Muscle of leg (tissue), 11 donors: ENCODE results near the gene PPP4R4. TPM values are rescaled to one million over a fixed set of nuclear protein-coding genes. Genes with fewer than 3 reads are reported as not detected.
"Not testable (repeated sequence)": the region's sequence is repeated elsewhere in the genome, so short reads cannot be mapped to it uniquely, and the experiment has no call there.

Source experiments
- DNase-seq: peaks from one replicate; pipeline ENCODE4 v3.0.0; 2013
- H3K27ac ChIP-seq: one replicate; pipeline ENCODE4 v1.5.1; 2013; ENCODE audit warnings: mild to moderate bottlenecking, low read length, control low read depth
- H3K27me3 ChIP-seq: one replicate; pipeline ENCODE4 v1.6.1; 2013; ENCODE audit warnings: low read length; ENCODE audit not compliant: control insufficient read depth, insufficient read depth
- H3K36me3 ChIP-seq: one replicate; pipeline ENCODE4 v1.6.1; 2013; ENCODE audit warnings: low read length; ENCODE audit not compliant: control insufficient read depth, insufficient read depth
- H3K4me1 ChIP-seq: one replicate; pipeline ENCODE4 v1.6.1; 2013; ENCODE audit warnings: low read length; ENCODE audit not compliant: control insufficient read depth, insufficient read depth
- H3K4me3 ChIP-seq: one replicate; pipeline ENCODE4 v1.5.1; 2013; ENCODE audit warnings: low read length, control low read depth
- H3K9me3 ChIP-seq: replicated peaks from 2 replicates; pipeline ENCODE4 v1.6.1; 2013; ENCODE audit warnings: low read depth, low read length; ENCODE audit not compliant: control insufficient read depth
- WGBS: methylation state at CpG from one replicate; pipeline ENCODE4 v1.1.5; 2013; ENCODE audit warnings: missing lambda C conversion rate; ENCODE audit not compliant: insufficient coverage; 5-methylcytosine and 5-hydroxymethylcytosine counted together
- polyA plus RNA-seq, 8 donors: library from polyadenylated mRNA; unstranded; fragments of 120-200 nt; gene quantifications; one replicate each; pipeline versions ENCODE4 v1.2.1 to v1.2.3, GENCODE V29; 2013; ENCODE audit warnings: inconsistent platforms in 1 of 8, low replicate concordance in 1 of 8; ENCODE audit not compliant: insufficient read length in 8 of 8, insufficient read depth in 1 of 8
- total RNA-seq: library from RNA; stranded (reverse); fragments of 120-200 nt; gene quantifications from one replicate; pipeline ENCODE4 v1.2.4, GENCODE V29; 2013

The PPP4R4 gene
- total and polyA plus RNA-seq, 9 donors: 0.08 to 0.16 (median 0.09) TPM

DNA sequence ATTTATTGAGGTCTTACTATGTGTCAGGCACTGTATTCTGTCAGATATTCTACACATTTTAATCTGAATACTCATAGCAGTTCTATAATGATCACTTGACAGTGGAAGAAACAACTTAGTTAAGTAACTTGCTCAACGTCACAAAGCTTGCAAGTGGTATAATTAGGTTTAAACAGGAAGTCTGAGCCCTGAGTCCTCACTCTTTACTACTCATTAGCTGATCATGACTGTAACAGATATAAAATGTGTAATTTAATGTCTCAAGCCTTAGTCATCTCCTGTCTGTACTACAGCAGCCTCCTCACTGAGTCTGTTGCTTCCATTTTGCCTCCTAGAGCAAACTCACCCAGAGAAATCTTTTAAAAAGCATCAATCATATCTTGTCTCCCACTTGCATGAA, 38.9 kb downstream of the PPP4R4 start:
- Histone ChIP-seq H3K27me3 (no peaks in the 10 kb centered on the region), H3K27ac (no peak overlapping the region), H3K36me3 (no peaks in the 10 kb centered on the region), H3K9me3 (no peaks in the 10 kb centered on the region), H3K4me1 (no peaks in the 10 kb centered on the region), H3K4me3 (no peak overlapping the region)
- no peak for DNase-seq
- WGBS: no CpG with 5 or more reads among the region's 1 CpG

- no peaks in the 10 kb centered on the region for H3K9me3 ChIP-seq
- DNase-seq: no peak
- no peak overlapping the region for H3K27ac ChIP-seq
- no peaks in the 10 kb centered on the region for H3K4me1 ChIP-seq
- H3K4me3 ChIP-seq: no peak overlapping the region
- WGBS: 43% methylated on average over 1 of the region's 2 CpGs
- no peaks in the 10 kb centered on the region for H3K27me3 ChIP-seq
- no peaks in the 10 kb centered on the region for H3K36me3 ChIP-seq
Measured at GRCh38 chr14:94213741-94214140, 39.6 kb downstream of the PPP4R4 start.

GRCh38 chr14:94217116-94217515, 43.0 kb downstream of the PPP4R4 start:
- Histone ChIP-seq H3K27ac (no peak overlapping the region), H3K27me3 (no peaks in the 10 kb centered on the region), H3K4me1 (no peaks in the 10 kb centered on the region), H3K4me3 (no peak overlapping the region), H3K9me3 (no peaks in the 10 kb centered on the region), H3K36me3 (no peaks in the 10 kb centered on the region)
- 64% methylated on average over 2 of the region's 2 CpGs for WGBS
- DNase-seq: no peak

- H3K27me3 ChIP-seq, H3K9me3 ChIP-seq, H3K4me3 ChIP-seq, H3K27ac ChIP-seq, H3K4me1 ChIP-seq, DNase-seq, H3K36me3 ChIP-seq: not testable (repeated sequence)
- 84% methylated on average over 14 of the region's 47 CpGs for WGBS
Measured at GRCh38 chr14:94218198-94218886, 44.2 kb downstream of the PPP4R4 start.

- Histone ChIP-seq H3K36me3 (no peaks in the 10 kb centered on the region), H3K4me1 (no peaks in the 10 kb centered on the region), H3K27ac (no peak overlapping the region), H3K9me3 (no peaks in the 10 kb centered on the region), H3K4me3 (no peak overlapping the region), H3K27me3 (no peaks in the 10 kb centered on the region)
- no peak for DNase-seq
- 20% methylated on average over 1 of the region's 2 CpGs for WGBS
Measured at GRCh38 chr14:94224040-94224439, 49.9 kb downstream of the PPP4R4 start.

DNA sequence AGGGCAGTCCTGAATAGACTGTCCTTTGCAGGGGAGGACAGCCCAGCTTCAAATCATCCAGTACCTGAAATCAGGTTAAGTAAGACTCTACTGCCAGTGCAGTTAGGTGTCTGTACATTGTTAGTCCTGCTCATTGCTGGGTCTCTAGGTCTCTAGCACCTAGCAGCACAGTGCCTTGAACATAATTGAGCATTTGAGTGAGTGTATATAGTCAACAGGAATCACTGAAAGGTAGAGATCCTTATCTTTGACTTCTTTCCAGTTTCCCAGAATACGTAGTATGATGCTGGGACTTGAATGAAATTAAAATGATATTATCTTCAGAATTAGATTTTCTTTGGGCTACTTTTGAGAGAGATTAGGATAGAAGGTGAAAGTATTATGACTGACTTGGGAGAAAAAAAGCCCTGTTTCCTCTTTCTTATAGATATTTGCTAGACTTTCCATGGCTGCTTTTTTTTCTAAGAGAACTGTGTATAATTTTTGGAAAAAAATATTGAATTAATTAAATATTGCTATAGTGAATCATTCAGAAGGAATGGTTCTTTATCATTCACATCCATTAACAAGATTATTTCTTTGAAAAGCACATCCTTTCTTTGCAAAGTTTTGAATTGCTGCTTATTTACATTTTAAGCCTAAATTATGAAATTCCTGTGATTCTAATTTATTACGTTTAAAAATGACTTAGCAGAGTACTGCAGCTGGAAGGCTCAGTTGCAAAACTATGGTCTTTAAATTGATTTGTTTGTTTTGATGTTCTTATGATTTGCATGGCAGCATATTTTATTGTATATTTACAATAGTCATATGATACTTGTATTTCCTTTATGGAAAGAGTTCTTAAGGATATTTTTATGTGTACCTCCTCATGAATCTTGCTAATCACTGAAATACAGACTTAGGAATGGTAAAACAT, 51.6 kb downstream of the PPP4R4 start:
- no peak overlapping the region for H3K4me3 ChIP-seq
- WGBS: no CpG with 5 or more reads among the region's 2 CpGs
- DNase-seq: no peak
- no peaks in the 10 kb centered on the region for H3K27me3 ChIP-seq
- H3K36me3 ChIP-seq: no peaks in the 10 kb centered on the region
- no peaks in the 10 kb centered on the region for H3K4me1 ChIP-seq
- H3K27ac ChIP-seq: no peak overlapping the region
- no peaks in the 10 kb centered on the region for H3K9me3 ChIP-seq

GRCh38 chr14:94227029-94227428, 52.9 kb downstream of the PPP4R4 start:
- Histone ChIP-seq H3K4me1 (no peaks in the 10 kb centered on the region), H3K36me3 (no peaks in the 10 kb centered on the region), H3K27me3 (no peaks in the 10 kb centered on the region), H3K9me3 (no peaks in the 10 kb centered on the region), H3K27ac (no peak overlapping the region), H3K4me3 (no peak overlapping the region)
- no CpG with 5 or more reads among the region's 4 CpGs for WGBS
- no peak for DNase-seq

GRCh38 chr14:94237046-94237445, 62.9 kb downstream of the PPP4R4 start:
- no peaks in the 10 kb centered on the region for H3K4me1 ChIP-seq
- no peaks in the 10 kb centered on the region for H3K9me3 ChIP-seq
- H3K4me3 ChIP-seq: no peak overlapping the region
- no peaks in the 10 kb centered on the region for H3K27me3 ChIP-seq
- DNase-seq: no peak
- H3K27ac ChIP-seq: no peak overlapping the region
- H3K36me3 ChIP-seq: no peaks in the 10 kb centered on the region

DNA sequence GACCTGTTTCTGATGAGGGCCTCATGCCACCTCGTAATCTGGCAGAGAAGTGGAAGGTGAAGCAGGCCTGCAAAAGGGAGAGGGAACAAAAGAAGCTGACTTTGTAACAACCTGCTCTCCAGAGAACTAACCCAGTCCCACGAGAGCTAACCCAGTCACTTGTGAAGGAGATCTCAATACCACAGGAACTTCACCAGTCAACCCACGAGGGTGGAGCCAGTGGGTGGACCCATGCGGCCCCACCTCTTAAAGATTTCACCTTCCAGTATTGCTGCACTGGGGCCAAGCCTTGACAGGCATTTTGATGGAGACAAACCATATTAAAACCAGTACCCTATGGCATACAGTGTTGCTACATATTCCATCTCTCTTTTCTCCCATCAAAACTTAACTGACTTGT, 63.9 kb downstream of the PPP4R4 start:
- WGBS: 59% methylated on average over 2 of the region's 4 CpGs
- DNase-seq: no peak
- Histone ChIP-seq H3K27me3 (no peaks in the 10 kb centered on the region), H3K9me3 (no peaks in the 10 kb centered on the region), H3K27ac (no peak overlapping the region), H3K36me3 (no peaks in the 10 kb centered on the region), H3K4me3 (no peak overlapping the region), H3K4me1 (no peaks in the 10 kb centered on the region)

DNA sequence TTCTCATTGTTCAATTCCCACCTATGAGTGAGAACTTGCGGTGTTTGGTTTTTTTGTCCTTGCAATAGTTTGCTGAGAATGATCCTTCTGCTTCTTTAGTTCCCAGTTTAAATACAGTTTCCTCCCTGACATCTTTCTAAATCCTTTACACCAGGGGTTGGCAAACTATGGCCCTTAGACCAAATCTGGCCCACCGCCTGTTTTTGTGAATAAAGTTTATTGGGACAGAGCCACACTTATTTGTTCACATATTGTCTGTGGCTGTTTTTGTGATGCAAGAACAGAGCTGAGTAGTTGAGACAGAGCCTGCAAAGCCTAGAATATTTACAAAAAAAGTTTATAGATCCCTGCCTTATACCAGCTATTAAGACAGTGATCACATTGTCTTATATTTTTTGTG, 65.3 kb downstream of the PPP4R4 start:
- Histone ChIP-seq H3K4me1 (no peaks in the 10 kb centered on the region), H3K4me3 (no peak overlapping the region), H3K9me3 (no peaks in the 10 kb centered on the region), H3K27me3 (no peaks in the 10 kb centered on the region), H3K27ac (no peak overlapping the region), H3K36me3 (no peaks in the 10 kb centered on the region)
- DNase-seq: no peak
- WGBS: no CpG with 5 or more reads among the region's 2 CpGs
